Activated CD4-positive, CD25-positive, alpha-beta regulatory T cell treated with anti-CD3 and anti-CD28 coated beads, Interleukin-2, amount 50 U/mL, for 16 hours (primary cell): ENCODE results near the gene PTPRM.

Source experiments
- DNase-seq: peaks from one replicate; pipeline ENCODE4 v3.0.0-alpha.2; 2020; ENCODE audit warnings: low read depth, low spot score

PTPRM gene

DNA sequence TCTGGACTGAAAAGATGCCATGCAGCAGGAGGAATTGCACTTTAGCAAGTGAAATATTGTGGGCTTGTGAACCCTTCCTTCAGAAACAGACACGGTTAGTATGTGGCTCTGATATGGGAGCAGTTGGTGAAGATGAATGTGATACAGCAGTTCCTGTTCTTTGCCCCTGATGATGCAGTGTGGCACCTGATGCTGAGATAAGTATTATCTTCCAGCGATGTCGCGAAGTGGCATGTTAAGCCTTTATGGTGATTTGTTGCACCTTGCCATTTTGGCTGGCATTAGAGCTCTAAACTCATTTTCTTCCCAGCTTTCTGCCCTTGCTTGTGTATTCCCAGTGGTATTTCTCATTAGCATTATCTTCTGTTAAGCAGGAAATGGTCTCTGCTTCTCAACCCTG is 600.6 kb downstream of the PTPRM start:
- no peak for DNase-seq

DNA sequence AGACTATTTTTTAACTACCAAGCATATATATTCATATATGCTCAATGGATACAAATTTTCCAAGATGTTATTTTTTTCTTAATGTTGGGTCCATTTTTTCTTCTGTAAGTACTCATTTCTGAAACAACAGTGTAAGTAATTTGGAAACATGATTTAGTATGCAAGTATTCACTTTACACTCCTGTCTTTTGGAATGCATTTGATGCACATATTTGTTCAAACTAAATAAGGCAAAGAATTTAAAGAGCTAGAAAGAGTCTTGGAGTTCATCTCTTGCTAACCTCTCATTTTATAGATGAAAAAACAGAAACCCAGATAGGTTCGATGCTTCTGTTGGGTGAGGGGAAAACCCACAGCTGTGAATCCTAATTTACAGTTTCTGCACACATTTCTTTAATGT is 602.6 kb downstream of the PTPRM start:
- DNase-seq = no peak

DNA sequence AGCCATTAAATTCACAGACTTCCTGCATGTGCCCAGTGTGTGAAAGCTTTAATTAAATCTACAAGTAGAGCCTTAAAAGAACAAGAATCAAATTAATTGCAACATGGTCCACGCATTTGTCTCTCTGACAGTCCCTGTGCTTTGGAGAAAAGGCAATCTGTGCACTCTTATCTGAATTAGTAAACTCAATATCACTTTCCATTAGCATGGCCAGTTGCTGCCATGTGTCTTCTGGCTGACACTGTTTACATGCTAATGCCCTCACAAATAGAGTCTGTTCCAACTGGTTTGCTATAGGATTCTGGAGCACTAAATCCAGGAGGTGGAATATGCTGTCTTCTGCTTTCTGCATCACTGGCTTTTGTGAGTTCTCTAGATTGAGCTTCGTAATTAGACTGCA is 607.7 kb downstream of the PTPRM start:
- no peak for DNase-seq

DNA sequence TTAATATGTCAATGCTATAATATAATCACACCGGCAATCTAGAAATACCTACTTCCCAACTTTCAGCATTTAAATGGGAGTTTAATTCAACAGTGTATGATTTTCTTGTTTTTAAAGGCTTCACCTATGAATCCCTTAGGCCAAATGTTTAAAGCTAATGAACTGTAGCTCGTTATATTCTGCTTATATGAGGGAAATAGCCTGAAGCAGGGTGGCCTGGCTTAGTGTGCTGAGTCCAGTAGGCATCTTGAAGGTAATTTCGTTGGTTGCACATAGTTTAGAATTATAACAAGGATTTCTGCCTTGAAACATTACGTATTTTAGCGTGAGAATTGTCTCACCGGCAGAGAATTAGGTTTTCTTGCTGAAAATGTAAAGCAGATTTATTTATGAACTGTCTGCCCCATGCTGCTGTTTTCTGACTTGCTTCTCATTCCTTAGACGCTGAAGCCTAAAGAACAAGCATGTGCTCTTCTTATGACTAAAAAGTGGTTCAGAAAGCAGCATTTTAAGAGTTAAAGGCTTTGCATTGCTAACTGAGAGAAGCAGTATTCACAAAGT is 608.5 kb downstream of the PTPRM start:
- no peak for DNase-seq

DNA sequence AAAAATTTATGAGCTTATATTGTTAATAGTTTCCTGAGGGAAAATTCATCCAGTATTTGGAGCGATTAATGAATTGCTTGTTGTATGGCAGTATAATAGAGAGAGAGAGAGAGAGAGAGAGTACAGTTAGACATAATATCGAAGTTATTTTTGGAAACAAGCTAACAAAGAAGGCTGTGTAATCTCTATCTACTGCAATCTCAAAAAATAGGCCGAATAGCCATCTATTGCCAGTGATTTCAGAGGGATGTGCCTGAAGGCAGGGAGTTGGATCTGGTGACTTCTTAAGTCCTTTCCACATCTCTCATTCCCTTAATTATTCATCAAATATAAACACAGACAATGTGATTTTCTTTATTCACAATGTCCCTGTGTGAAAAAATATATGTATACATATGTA is 609.0 kb downstream of the PTPRM start:
- DNase-seq = no peak

DNA sequence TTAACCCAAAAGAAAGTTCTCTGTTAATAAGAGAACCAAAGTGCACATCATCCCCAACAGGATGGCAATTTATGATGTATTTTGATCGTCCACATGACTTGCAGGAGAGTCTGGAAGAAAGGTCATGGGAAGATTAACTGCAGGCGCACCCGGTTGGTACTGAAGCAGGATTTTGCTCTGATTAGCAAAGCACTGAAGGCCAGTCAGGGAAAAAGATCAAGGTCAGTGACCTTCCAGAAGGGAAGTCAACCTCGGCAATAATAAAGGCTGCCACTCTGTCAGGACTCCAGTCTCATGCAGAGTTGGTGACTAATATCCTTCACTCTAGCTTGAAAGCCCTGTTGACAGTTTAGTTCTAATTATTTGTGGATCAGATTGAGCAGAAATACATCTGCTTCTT is 609.4 kb downstream of the PTPRM start:
- DNase-seq = no peak

DNA sequence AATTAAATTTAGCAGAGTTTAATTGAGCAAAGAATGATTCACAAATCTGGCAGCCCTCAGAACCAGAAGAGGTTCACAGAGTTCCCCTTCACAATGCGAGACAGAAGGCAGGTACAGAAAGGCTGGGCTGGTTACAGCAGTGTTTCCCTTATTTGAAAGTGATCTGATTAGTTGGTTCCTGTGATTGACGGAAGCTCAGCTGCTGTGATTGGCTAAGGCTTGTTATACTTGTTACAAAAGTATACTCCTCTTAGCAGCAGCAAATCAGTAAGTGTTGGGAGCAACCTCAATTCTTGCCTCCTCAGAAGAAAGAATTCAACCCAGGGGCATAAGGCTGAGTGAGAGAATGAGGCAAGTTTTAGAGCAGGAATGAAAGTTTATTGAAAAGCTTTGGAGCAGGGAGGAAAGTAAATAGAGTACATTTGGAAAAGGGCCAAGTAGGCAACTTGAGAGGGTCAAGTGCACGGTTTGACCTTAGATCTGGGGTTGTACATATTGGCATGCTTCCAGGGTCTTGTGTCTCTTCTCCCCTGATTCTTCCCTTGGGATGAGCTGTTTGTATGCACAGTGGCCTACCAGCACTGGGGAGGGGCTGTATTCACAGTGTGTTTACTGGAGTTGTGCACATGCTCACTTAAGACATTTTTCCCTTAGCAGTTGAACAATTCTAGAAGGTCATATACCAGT is 610.4 kb downstream of the PTPRM start:
- DNase-seq = no peak

DNA sequence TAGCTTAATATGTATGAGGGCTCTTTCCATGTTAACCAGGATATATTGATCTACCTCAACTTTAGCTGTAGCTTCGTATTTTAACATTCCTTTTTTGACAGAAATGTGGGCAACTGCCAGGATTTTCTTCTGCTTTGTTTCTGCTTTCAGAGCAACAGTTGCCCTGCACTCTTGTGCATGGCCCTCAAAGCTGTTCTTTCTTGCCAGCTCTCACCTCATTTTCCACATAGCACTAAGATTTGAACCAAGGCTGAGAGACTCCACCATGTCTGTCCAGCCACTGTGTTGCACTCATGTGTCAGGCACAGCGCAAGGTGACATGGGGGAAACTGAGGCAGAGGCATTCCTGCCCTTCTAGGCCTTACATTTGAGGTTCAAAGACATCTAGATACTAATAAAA is 619.3 kb downstream of the PTPRM start:
- DNase-seq = no peak

DNA sequence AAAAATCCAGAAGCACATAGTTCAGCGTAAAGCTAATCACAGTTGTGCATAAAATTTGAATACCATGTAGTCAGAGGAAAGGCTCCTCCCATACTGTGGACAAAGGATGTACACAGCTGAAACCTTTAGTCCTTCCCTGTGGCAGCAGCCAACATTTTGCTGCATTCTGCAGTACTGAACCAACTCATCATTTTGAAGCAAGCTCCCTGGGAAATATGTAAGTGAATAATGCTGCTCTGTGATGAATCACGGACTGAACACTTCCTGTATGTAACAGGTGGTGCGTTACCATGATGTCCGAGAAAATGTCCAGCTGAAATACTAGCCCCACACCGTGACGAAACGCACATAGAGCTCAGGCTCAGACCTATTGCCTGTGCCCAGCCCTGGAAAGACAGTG is 621.1 kb downstream of the PTPRM start:
- DNase-seq = no peak

DNA sequence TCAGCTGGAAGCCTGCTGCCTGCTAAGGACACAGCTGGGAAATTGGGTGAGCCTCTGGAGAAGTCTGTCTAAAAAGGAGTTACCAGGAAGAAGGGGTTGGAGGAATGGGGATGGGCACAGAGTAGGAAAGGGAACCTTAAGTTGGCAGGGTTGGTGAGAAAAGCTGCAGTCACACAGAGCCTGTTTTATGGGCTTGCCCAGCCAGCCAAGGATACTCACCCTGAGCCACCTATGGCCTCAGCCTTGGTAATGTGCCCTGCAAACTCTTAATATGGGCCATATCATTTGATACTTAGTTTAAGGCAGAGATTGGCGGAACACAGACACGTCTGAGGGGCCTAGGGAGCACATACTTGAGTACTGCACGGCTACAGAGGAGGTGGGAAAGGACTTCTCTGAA is 623.9 kb downstream of the PTPRM start:
- DNase-seq = no peak

DNA sequence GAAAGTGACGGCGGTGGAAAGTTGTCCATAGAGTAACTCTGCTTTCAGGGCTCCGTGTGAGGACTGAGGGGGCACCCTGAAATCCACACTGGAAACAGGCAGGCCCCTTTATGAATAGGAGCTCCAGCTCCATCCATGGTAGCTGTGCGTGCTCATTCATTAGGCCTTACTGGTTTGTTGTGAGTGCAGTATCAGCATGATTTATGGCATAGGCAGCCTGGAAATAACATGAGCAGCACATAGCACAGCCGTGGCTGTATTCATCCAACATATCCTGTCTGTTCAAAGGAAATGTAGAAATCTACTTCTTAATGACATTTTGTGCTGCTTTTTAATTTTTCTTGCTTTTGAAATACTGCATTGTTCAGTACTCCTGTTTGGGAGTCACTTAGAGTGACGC is 627.3 kb downstream of the PTPRM start:
- no peak for DNase-seq

DNA sequence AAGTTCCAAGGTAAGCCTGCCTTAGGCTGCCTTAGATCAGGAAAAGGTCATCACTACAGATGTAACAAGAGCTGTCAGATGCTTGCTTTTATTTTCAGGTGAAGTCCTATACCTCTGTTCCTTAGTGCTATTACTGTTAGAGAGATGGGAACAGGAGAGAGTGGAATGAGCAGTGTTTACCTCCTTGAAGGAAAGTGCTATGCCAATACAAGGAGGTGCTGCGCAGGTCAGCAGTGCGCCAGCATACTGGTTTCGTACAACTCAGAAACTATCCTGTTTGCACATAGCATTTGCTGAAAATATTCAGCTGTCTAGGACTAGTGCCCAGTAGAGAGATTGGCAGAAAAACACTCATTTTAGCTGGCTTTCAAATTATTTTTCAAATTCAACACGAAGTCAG is 629.1 kb downstream of the PTPRM start:
- DNase-seq = no peak

DNA sequence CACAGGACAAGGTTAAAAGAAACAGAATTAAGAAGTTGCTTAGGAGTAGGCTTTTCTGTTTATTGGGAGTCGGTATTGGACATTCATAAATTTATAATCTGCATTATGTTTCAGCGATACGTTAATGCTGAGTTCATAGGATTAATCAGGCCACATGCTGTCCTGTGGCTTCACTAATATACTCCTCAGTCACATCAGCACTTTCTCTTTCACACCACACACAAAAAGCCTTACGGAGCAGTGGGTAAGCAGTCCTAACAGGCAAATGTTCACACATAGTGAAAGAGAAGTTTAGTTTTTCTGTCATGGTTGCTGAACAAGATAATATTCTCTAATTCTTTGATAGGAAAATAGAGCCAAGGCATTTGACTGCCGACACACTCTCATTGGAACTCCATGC is 630.4 kb downstream of the PTPRM start:
- DNase-seq = no peak

DNA sequence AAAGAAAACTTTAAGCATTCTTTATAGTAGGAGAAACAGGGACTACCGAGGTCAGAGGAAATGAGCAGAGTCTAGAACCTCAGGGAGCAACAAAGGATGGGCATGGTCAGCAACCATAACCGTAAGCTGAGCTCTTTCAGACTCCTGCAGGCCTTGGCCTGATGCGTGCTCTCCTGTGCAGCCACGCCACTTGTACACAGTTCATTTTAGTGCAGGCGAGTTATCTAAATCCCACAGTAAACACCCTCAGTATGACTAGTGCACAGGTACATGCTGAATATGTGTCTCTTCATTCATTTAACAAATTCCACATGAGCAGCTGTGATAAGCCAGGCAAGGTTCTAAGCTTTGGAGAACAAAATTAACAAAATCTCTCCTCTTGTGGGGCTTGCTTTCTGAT is 640.9 kb downstream of the PTPRM start:
- DNase-seq = no peak

DNA sequence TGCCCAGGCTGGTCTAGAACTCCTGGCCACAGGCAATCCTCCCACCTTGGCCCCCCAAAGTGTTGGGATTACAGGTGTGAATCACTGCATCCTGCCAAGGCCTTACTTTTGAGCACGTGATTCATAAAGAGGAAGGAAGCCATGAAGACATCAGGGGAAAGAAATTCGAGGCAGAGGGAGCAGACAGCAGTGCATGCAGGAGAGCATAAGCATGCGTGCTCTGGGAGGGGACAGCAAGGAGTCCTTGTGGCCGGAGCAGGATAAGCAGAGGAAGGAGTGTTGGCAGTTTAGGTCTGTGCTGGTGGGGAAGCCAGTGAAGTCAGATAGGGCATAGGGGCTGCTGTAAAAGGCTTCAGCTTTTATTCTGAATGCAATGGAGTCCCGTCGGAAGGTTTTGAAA is 641.6 kb downstream of the PTPRM start:
- DNase-seq = no peak

DNA sequence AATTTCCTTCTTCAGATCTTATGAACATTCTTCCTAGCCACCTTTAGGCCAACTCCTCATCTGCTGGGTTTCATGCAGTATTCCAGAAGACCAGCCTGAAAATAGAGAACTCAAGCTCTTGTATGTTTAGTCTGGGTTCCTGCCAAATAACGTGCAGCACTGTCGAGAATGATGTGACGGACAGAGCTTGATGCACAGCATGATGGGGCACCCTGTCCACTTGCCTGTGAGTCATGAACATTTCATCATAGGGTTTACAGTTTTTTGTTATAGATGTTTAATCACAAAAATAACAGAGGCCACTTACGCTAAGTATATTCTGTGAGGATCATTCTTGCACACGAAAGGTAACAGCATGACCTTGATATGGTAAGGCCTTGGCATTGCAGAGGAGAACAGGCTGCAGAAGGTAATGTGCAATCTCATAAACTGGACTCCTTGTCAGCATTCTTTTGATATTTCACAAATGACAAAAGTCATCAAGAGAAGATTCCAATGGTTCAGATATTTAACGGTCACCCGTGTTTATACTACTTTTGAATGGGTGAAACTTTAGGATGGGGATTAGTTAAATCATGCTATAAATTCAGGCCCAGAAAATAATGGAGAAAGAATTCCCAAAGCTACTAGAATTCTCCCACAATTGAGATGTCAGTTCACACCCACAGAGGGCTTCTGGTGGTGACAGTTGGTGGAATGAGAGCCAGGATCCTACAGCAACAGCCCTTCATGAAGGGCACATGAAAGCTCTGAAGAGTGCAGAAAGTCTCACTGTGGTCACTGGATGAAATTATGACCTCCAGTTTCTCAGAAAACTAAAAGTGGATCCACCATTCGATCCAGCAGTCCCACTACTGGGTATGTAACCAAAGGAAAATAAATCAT is 646.0 kb downstream of the PTPRM start:
- no peak for DNase-seq

DNA sequence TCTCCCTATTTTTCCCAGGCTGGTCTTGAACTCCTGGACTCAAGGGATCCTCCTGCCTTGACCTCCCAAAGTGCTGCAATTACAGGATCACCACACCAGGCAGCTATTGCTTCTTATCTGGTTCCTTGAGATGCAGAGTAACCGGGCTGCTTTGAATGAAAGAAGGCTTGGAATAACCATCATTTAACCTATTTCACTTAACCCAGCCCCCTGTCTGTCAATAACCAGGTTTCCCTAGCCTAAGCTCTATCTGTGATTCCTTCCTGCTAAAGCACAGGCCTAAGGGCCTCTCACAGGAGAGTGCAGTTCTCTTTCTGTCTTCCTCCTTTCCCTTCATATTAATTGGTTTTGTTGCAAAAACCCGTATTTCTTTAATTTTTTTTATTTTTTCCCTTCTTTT is 648.6 kb downstream of the PTPRM start:
- DNase-seq = no peak

DNA sequence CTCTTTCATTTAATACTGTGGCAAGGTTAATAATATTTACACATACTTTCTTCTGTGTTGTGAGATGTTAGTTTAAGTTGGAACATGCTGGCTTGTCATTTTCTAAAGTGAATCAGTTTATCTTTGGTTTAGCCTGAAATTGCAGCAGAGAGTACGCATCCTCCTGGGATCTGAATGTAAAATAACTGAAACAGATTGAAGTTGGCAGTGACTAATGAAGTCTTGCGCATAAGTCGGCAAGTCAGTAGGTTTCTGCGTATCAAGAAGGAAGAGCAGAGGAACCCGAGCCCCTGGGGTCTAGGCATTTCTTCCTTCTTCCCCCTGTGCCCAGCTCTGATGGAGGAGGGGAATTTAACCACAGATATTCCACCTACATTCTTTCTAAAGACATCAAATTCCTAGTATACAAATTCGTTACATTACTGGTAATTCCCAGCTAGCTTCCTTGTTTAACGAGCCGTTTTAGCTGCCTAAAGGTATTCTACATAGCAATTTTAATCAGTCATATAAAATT is 650.0 kb downstream of the PTPRM start:
- no peak for DNase-seq

DNA sequence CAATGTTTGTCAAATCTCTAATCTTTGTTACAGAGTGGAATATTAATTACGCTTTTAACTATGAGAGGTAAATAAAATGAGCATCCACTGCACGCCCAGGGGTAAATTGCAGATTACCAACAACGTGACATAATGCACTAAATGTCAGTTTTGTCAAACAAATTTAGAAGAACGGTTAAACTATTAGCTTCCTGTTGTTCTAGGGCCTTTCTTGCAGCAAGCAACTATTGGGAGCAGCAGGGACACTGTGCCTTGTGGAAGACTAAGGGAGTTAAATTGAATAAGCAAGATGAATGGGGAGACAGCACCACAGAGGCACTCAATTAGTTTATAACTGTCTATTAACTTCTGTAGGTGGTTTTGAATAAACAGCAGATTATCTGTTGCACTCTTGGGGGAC is 651.1 kb downstream of the PTPRM start:
- DNase-seq = no peak

DNA sequence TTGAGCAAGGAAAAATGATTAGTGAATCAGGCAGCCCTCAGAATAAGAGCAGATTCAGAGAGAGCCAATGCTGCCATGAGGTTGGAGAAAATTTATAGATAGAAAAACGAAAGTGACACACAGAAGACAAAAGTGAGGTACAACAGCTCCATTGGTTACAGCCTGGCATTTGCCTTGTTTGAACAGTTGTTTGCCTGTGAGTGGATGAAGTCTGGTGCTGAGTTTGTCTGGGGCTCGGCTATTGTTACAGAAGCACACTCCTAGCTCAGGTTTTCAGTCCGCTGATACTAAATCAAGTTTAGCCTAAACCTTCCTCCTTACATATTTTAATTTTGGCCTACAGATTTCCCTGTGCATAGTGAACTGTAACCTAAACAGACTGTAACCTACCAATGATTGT is 654.3 kb downstream of the PTPRM start:
- DNase-seq = no peak

DNA sequence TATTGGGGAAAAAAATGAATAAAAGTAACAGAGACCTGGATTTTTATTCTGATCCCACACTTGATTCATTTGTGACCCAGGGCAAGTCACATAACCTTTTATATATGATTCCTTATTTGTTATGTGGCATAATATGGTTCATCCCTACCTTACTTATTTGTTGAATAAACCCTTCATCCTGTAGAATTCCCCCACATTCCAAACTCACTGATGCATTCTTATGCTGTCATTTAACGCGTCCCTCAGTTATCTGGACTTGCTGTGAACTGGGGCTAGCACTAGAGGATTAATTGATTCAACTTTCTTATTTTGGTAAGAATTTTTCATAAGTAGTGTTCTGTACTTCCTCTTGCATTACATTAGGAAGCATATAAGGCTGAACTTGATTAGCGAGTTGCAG is 657.5 kb downstream of the PTPRM start:
- DNase-seq = no peak

DNA sequence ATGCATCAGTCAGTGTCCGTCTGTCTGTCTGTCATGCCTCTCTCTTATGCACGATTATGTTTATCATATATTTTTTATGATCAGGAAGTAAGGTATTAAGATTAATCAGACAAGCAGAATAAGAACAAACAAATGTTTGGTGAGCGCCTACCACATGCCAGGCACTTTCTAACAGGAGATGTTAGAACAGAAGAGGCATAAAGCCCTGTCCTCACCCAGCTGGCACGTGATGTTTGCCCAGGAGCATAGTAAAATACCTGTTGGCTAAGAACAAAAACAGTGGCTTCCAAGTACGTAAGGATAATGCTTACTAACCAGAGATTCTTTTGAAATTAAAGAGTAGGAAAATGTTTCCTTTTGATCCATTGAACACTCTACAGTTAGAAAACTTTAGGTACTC is 661.9 kb downstream of the PTPRM start:
- no peak for DNase-seq

DNA sequence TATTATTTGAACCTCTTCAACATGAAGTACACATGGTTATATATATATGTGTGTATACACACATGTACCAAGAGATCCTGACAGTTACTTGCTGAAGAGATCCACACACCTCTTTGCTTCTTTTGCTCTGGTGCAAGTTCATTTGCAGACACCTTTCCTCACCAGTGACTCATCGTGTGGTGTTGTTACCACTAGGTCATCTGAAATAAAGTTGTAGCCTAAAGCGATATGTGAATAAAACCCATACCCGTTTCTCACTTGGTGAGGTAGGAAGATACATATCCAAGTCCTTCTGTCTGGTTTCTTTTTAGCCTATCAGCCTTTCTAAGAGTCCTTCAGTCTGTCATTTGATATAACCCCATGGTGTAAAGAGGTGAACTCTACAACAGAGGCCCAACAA is 662.7 kb downstream of the PTPRM start:
- no peak for DNase-seq
